HCT116 (cell line): Measurements from ENCODE around the gene PFN3.

Experiments
- POLR2AphosphoS5 ChIP-seq: IDR thresholded peaks from 2 replicates; pipeline ENCODE4 v1.6.1; 2011; ENCODE audit warnings: mild to moderate bottlenecking, low read depth, low read length, moderate library complexity
- RAD21 ChIP-seq: IDR thresholded peaks from 2 replicates; pipeline ENCODE4 v1.6.1; 2012; ENCODE audit warnings: low read depth, mild to moderate bottlenecking
- SRF ChIP-seq: IDR thresholded peaks from 2 replicates; pipeline ENCODE4 v1.6.1; 2012; ENCODE audit warnings: low read depth
- ZNF274 ChIP-seq: fragments of 200-500 bp; sonication (Bioruptor generic); IDR thresholded peaks from 2 replicates; pipeline ENCODE4 v1.6.1; 2014; ENCODE audit warnings: mild to moderate bottlenecking, low read depth, low read length, inconsistent platforms
- TF ChIP-seq, protein P1 (sequence below), 3 experiments: fragments of 200-600 bp in 1 of 3; sonication (generic) in 1 of 3; IDR thresholded peaks in 2 of 3; conservative IDR thresholded peaks in 1 of 3; 2 replicates each; pipeline ENCODE4 v1.5.1; 2012 to 2017; ENCODE audit warnings: low read depth in 2 of 3, low read length in 2 of 3, antibody characterized with exemption in 1 of 3, borderline replicate concordance in 1 of 3, control low read depth in 1 of 3, mild to moderate bottlenecking in 1 of 3, mixed read lengths in 1 of 3, mixed run types in 1 of 3, moderate library complexity in 1 of 3; ENCODE audit not compliant: insufficient read depth in 1 of 3
- TF ChIP-seq, protein P2 (sequence below): IDR thresholded peaks from 2 replicates; pipeline ENCODE4 v1.6.1; 2012; ENCODE audit warnings: low read depth

- TF ChIP-seq ZNF274 (no peak), POLR2AphosphoS5 (no peak), SRF (no peak), RAD21 (no peak)
- TF ChIP-seq, protein P1, sequence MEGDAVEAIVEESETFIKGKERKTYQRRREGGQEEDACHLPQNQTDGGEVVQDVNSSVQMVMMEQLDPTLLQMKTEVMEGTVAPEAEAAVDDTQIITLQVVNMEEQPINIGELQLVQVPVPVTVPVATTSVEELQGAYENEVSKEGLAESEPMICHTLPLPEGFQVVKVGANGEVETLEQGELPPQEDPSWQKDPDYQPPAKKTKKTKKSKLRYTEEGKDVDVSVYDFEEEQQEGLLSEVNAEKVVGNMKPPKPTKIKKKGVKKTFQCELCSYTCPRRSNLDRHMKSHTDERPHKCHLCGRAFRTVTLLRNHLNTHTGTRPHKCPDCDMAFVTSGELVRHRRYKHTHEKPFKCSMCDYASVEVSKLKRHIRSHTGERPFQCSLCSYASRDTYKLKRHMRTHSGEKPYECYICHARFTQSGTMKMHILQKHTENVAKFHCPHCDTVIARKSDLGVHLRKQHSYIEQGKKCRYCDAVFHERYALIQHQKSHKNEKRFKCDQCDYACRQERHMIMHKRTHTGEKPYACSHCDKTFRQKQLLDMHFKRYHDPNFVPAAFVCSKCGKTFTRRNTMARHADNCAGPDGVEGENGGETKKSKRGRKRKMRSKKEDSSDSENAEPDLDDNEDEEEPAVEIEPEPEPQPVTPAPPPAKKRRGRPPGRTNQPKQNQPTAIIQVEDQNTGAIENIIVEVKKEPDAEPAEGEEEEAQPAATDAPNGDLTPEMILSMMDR (IDR thresholded peaks at IDR 0.05 in 2 of 3, conservative IDR thresholded peaks at IDR 0.05 in 1 of 3; ENCODE audit: borderline replicate concordance in 1 of 3, insufficient read depth in 1 of 3, low read depth in 2 of 3, low read length in 2 of 3), result no peak
- TF ChIP-seq, protein P2, sequence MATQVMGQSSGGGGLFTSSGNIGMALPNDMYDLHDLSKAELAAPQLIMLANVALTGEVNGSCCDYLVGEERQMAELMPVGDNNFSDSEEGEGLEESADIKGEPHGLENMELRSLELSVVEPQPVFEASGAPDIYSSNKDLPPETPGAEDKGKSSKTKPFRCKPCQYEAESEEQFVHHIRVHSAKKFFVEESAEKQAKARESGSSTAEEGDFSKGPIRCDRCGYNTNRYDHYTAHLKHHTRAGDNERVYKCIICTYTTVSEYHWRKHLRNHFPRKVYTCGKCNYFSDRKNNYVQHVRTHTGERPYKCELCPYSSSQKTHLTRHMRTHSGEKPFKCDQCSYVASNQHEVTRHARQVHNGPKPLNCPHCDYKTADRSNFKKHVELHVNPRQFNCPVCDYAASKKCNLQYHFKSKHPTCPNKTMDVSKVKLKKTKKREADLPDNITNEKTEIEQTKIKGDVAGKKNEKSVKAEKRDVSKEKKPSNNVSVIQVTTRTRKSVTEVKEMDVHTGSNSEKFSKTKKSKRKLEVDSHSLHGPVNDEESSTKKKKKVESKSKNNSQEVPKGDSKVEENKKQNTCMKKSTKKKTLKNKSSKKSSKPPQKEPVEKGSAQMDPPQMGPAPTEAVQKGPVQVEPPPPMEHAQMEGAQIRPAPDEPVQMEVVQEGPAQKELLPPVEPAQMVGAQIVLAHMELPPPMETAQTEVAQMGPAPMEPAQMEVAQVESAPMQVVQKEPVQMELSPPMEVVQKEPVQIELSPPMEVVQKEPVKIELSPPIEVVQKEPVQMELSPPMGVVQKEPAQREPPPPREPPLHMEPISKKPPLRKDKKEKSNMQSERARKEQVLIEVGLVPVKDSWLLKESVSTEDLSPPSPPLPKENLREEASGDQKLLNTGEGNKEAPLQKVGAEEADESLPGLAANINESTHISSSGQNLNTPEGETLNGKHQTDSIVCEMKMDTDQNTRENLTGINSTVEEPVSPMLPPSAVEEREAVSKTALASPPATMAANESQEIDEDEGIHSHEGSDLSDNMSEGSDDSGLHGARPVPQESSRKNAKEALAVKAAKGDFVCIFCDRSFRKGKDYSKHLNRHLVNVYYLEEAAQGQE, result no peak
Measured at GRCh38 chr5:177374211-177374610, 26.2 kb downstream of the PFN3 start.
